Astrocyte (in vitro differentiated cells and primary cell): ENCODE results near the gene SLC12A8.

Source experiments
- CTCF ChIP-seq: IDR thresholded peaks from 2 replicates; pipeline ENCODE4 v1.5.1; 2011; ENCODE audit warnings: low read depth, mild to moderate bottlenecking, inconsistent platforms, low read length, moderate library complexity; ENCODE audit not compliant: insufficient read depth
- EZH2 ChIP-seq: IDR thresholded peaks from 2 replicates; pipeline ENCODE4 v1.6.1; 2012; ENCODE audit warnings: mild to moderate bottlenecking, low read length, inconsistent platforms; ENCODE audit not compliant: insufficient read depth

DNA sequence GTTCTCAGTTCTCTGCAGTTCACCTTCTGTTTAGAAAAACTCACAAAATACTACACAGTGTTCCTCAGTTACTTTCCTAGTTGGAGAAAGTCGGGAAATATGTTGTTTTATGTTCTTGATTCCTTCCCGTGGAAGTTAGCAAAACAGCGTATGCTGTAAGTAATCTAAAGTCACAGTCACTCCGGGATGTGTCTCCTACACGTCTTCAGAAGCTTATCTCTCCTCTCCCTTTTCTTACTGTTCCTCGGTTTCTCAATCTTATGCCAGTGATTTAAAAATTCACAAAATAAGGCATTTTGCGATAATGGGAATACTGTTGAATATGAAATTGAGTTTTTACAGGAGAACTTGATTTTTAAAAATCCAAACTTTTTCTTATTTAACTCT is 158.5 kb downstream of the SLC12A8 start:
- TF ChIP-seq CTCF: no peak
- no peak for TF ChIP-seq EZH2
